ENCODE measurements around the gene GPC2.

GPC2 gene

DNA sequence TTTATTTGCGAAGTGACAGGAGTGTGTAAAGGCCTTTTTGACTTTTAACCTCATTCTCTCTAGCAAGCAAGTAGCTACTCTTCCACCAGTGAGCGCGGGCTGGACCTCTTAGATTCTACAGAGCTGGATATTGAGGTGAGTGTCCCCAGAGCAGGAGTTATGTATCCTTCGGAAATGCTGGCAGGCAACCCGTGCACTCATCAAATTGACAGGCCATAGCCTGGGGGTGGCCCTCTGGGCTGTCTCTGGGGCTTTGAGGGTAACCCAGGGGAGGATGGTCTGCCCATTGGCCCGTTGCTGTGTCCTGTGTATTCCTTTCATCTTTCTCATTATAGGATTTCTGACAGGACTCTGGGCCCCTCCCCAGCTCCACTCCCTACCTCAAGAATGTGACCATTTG lies 36.5 kb upstream of the GPC2 start:
- Histone ChIP-seq H3K4me3 (ENCODE audit: low read depth in 1 of 2, low read length in 2 of 2) (no peak overlapping the region), H3K9me3 (ENCODE audit: insufficient read depth, low read length, severe bottlenecking) (no peaks in the 10 kb centered on the region), H3K4me2 (ENCODE audit: insufficient read depth, low read length) (no peak overlapping the region), H3K9ac (ENCODE audit: low read depth, low read length) (no peak overlapping the region), H2AFZ (ENCODE audit: low read depth, low read length) (no peak overlapping the region), H3K27ac (ENCODE audit: low read length) (no peak overlapping the region), H3K27me3 (ENCODE audit: insufficient read depth, low read length, poor library complexity) (no peaks in the 10 kb centered on the region), H3K36me3 (ENCODE audit: insufficient read depth, low read length) (no peaks in the 10 kb centered on the region), H4K20me1 (ENCODE audit: insufficient read depth, low read length) (no peaks in the 10 kb centered on the region), H3K79me2 (ENCODE audit: insufficient read depth, low read length) (no peaks in the 10 kb centered on the region), H3K4me1 (ENCODE audit: insufficient read depth, low read length) (peaks cover 5% of the 10 kb centered on the region)
- TF ChIP-seq EZH2 (IDR thresholded peaks at IDR 0.05; ENCODE audit: borderline replicate concordance, low read depth, low read length, severe bottlenecking): no peak
- TF ChIP-seq, protein P1, sequence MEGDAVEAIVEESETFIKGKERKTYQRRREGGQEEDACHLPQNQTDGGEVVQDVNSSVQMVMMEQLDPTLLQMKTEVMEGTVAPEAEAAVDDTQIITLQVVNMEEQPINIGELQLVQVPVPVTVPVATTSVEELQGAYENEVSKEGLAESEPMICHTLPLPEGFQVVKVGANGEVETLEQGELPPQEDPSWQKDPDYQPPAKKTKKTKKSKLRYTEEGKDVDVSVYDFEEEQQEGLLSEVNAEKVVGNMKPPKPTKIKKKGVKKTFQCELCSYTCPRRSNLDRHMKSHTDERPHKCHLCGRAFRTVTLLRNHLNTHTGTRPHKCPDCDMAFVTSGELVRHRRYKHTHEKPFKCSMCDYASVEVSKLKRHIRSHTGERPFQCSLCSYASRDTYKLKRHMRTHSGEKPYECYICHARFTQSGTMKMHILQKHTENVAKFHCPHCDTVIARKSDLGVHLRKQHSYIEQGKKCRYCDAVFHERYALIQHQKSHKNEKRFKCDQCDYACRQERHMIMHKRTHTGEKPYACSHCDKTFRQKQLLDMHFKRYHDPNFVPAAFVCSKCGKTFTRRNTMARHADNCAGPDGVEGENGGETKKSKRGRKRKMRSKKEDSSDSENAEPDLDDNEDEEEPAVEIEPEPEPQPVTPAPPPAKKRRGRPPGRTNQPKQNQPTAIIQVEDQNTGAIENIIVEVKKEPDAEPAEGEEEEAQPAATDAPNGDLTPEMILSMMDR (IDR thresholded peaks at IDR 0.05; ENCODE audit: borderline replicate concordance, extremely low read depth, low read length, poor library complexity, severe bottlenecking): no peak
- ATAC-seq (ENCODE audit: insufficient read depth, low read depth) (no peak), DNase-seq (no peak)

DNA sequence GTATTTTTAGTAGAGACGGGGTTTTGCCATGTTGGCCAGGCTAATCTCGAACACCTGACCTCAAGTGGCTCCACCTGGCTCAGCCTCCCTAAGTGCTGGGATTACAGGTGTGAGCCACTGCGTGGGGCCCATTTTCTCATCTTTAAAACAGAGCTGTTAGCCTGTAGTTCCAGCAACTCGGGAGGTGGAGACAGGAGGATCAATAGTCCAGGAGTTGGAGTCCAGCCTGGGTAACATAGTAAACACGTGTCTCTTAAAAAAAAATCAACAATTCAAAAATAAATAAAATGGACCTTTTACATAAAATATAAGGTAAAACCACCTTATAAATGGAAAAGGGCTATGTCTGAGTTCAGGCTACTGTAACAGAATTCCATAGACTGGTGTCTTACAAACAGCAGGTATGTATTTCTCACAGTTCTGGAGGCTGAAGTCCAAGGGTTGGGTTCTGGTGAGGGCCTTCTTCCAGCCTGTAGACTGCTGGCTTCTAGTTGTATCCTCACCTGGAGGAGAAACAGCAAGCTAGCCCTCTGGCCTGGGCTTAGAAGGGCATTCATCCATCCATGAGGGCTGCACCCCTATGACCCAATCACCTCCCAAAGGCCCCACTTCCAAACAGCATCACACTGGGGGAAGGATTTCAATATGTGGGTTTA lies 35.6 kb upstream of the GPC2 start:
- Histone ChIP-seq H3K27ac (ENCODE audit: low read length) (no peak overlapping the region), H2AFZ (ENCODE audit: low read depth, low read length) (no peak overlapping the region), H3K27me3 (ENCODE audit: insufficient read depth, low read length, poor library complexity) (no peaks in the 10 kb centered on the region), H3K9me3 (ENCODE audit: insufficient read depth, low read length, severe bottlenecking) (no peaks in the 10 kb centered on the region), H3K4me3 (ENCODE audit: low read depth in 1 of 2, low read length in 2 of 2) (no peak overlapping the region), H3K79me2 (ENCODE audit: insufficient read depth, low read length) (no peaks in the 10 kb centered on the region), H3K4me2 (ENCODE audit: insufficient read depth, low read length) (no peak overlapping the region), H3K9ac (ENCODE audit: low read depth, low read length) (no peak overlapping the region), H4K20me1 (ENCODE audit: insufficient read depth, low read length) (no peaks in the 10 kb centered on the region), H3K4me1 (ENCODE audit: insufficient read depth, low read length) (peaks cover 5% of the 10 kb centered on the region), H3K36me3 (ENCODE audit: insufficient read depth, low read length) (no peaks in the 10 kb centered on the region)
- no peak for ATAC-seq (ENCODE audit: insufficient read depth, low read depth)
- TF ChIP-seq, protein P1 (IDR thresholded peaks at IDR 0.05; ENCODE audit: borderline replicate concordance, extremely low read depth, low read length, poor library complexity, severe bottlenecking): no peak
- TF ChIP-seq EZH2 (IDR thresholded peaks at IDR 0.05; ENCODE audit: borderline replicate concordance, low read depth, low read length, severe bottlenecking): no peak
- DNase-seq: no peak

GRCh38 chr7:100211342-100211780 lies 34.2 kb upstream of the GPC2 start:
- H3K27ac ChIP-seq (ENCODE audit: low read length): 0 out of 2 replicates have a peak overlapping the region, but pooled peaks have one; percentile 18
- H3K9me3 ChIP-seq (ENCODE audit: insufficient read depth, low read length, severe bottlenecking): no peaks in the 10 kb centered on the region
- peak; percentile 45 for DNase-seq
- H3K27me3 ChIP-seq (ENCODE audit: insufficient read depth, low read length, poor library complexity): no peaks in the 10 kb centered on the region
- no peaks in the 10 kb centered on the region for H4K20me1 ChIP-seq (ENCODE audit: insufficient read depth, low read length)
- H3K79me2 ChIP-seq (ENCODE audit: insufficient read depth, low read length): no peaks in the 10 kb centered on the region
- no peak for TF ChIP-seq EZH2 (IDR thresholded peaks at IDR 0.05; ENCODE audit: borderline replicate concordance, low read depth, low read length, severe bottlenecking)
- TF ChIP-seq, protein P1 (IDR thresholded peaks at IDR 0.05; ENCODE audit: borderline replicate concordance, extremely low read depth, low read length, poor library complexity, severe bottlenecking): no peak
- no peaks in the 10 kb centered on the region for H3K36me3 ChIP-seq (ENCODE audit: insufficient read depth, low read length)
- no peak overlapping the region for H2AFZ ChIP-seq (ENCODE audit: low read depth, low read length)
- H3K4me3 ChIP-seq (ENCODE audit: low read depth in 1 of 2, low read length in 2 of 2): no peak overlapping the region
- H3K9ac ChIP-seq (ENCODE audit: low read depth, low read length): no peak overlapping the region
- peaks cover 5% of the 10 kb centered on the region for H3K4me1 ChIP-seq (ENCODE audit: insufficient read depth, low read length)
- peak; percentile 73 for ATAC-seq (ENCODE audit: insufficient read depth, low read depth)
- H3K4me2 ChIP-seq (ENCODE audit: insufficient read depth, low read length): no peak overlapping the region

All from DND-41 (cell line).